Central memory CD8-positive, alpha-beta T cell (primary cell): ENCODE results near the gene BAIAP2.

Experiments used
- ATAC-seq: fragments of 150-1000 bp; cut with Tn5 transposase; replicated peaks from 2 replicates; pipeline ENCODE4 v1.10.0; 2022; ENCODE audit warnings: mild to moderate bottlenecking, moderate FRiP score, moderate number of reproducible peaks; ENCODE audit not compliant: poor library complexity, severe bottlenecking; ENCODE audit errors: extremely low read depth
- DNase-seq, 2 donors: peaks; one replicate each; pipeline ENCODE4 v3.0.0; 2021; ENCODE audit warnings: low spot score in 2 of 2
- H3K27ac Mint-ChIP-seq: one replicate; pipeline ENCODE4 v1.8.0; 2022; ENCODE audit warnings: low read depth, mild to moderate bottlenecking, moderate library complexity, mixed read lengths
- H3K27me3 Mint-ChIP-seq: one replicate; pipeline ENCODE4 v1.8.0; 2022; ENCODE audit warnings: mixed read lengths
- H3K36me3 Mint-ChIP-seq: one replicate; pipeline ENCODE4 v1.8.0; 2022; ENCODE audit warnings: mild to moderate bottlenecking, moderate library complexity, mixed read lengths; ENCODE audit not compliant: insufficient read depth
- H3K4me1 Mint-ChIP-seq: one replicate; pipeline ENCODE4 v1.8.0; 2022; ENCODE audit warnings: mixed read lengths
- H3K4me3 Mint-ChIP-seq: one replicate; pipeline ENCODE4 v1.8.0; 2022; ENCODE audit warnings: mild to moderate bottlenecking, moderate library complexity, mixed read lengths
- H3K9me3 Mint-ChIP-seq: one replicate; pipeline ENCODE4 v1.8.0; 2022; ENCODE audit warnings: mixed read lengths

BAIAP2 gene

GRCh38 chr17:81135505-81136278 lies 100.7 kb downstream of the BAIAP2 start:
- no peaks in the 10 kb centered on the region for H3K9me3 Mint-ChIP-seq

GRCh38 chr17:81136366-81136765 lies 101.4 kb downstream of the BAIAP2 start:
- no peak for ATAC-seq
- H3K4me3 Mint-ChIP-seq: no peak overlapping the region
- no peaks in the 10 kb centered on the region for H3K4me1 Mint-ChIP-seq
- no peak overlapping the region for H3K27ac Mint-ChIP-seq
- H3K36me3 Mint-ChIP-seq: peaks cover 2% of the 10 kb centered on the region
- no peaks in the 10 kb centered on the region for H3K9me3 Mint-ChIP-seq
- no peak for DNase-seq
- peaks cover under 1% of the 10 kb centered on the region for H3K27me3 Mint-ChIP-seq

More at GRCh38 chr17:81135505-81136278, 100.7 kb downstream of the BAIAP2 start:
- no peaks in the 10 kb centered on the region for H3K27me3 Mint-ChIP-seq
- H3K4me3 Mint-ChIP-seq: no peak overlapping the region
- peaks cover 2% of the 10 kb centered on the region for H3K36me3 Mint-ChIP-seq
- ATAC-seq: no peak
- DNase-seq: no peak
- no peak overlapping the region for H3K27ac Mint-ChIP-seq
- H3K4me1 Mint-ChIP-seq: no peaks in the 10 kb centered on the region

GRCh38 chr17:81137248-81137647 lies 102.3 kb downstream of the BAIAP2 start:
- H3K4me1 Mint-ChIP-seq: no peaks in the 10 kb centered on the region
- no peak for ATAC-seq
- no peaks in the 10 kb centered on the region for H3K9me3 Mint-ChIP-seq
- H3K27ac Mint-ChIP-seq: no peak overlapping the region
- DNase-seq: no peak
- H3K4me3 Mint-ChIP-seq: no peak overlapping the region
- peaks cover 2% of the 10 kb centered on the region for H3K36me3 Mint-ChIP-seq
- H3K27me3 Mint-ChIP-seq: peaks cover 9% of the 10 kb centered on the region

- H3K4me3 Mint-ChIP-seq: no peak overlapping the region
- DNase-seq (no peak), ATAC-seq (no peak)
- H3K36me3 Mint-ChIP-seq: peaks cover 2% of the 10 kb centered on the region
- H3K9me3 Mint-ChIP-seq: no peaks in the 10 kb centered on the region
- H3K27me3 Mint-ChIP-seq: peaks cover 15% of the 10 kb centered on the region
- no peaks in the 10 kb centered on the region for H3K4me1 Mint-ChIP-seq
- H3K27ac Mint-ChIP-seq: no peak overlapping the region
These were observed 103.1 kb downstream of the BAIAP2 start for GRCh38 chr17:81138083-81138482.

- Mint-ChIP-seq H3K9me3 (no peaks in the 10 kb centered on the region), H3K27ac (no peak overlapping the region), H3K36me3 (peaks cover 2% of the 10 kb centered on the region), H3K4me1 (no peaks in the 10 kb centered on the region), H3K4me3 (no peak overlapping the region), H3K27me3 (peaks cover 19% of the 10 kb centered on the region)
- DNase-seq (no peak), ATAC-seq (no peak)
These were observed 103.5 kb downstream of the BAIAP2 start for GRCh38 chr17:81138500-81138899.

- Mint-ChIP-seq H3K27ac (no peak overlapping the region), H3K36me3 (peaks cover 5% of the 10 kb centered on the region), H3K4me3 (no peak overlapping the region), H3K9me3 (no peaks in the 10 kb centered on the region), H3K27me3 (peaks cover 27% of the 10 kb centered on the region), H3K4me1 (no peaks in the 10 kb centered on the region)
- ATAC-seq (no peak), DNase-seq (no peak)
These were observed 104.5 kb downstream of the BAIAP2 start for GRCh38 chr17:81139428-81139827.

- DNase-seq: no peak
- H3K27ac Mint-ChIP-seq: no peak overlapping the region
- H3K27me3 Mint-ChIP-seq: peaks cover 27% of the 10 kb centered on the region
- no peaks in the 10 kb centered on the region for H3K4me1 Mint-ChIP-seq
- H3K4me3 Mint-ChIP-seq: no peak overlapping the region
- H3K36me3 Mint-ChIP-seq: peaks cover 5% of the 10 kb centered on the region
- H3K9me3 Mint-ChIP-seq: no peaks in the 10 kb centered on the region
- no peak for ATAC-seq
These were observed 105.1 kb downstream of the BAIAP2 start for GRCh38 chr17:81140018-81140417.

GRCh38 chr17:81140695-81141094 lies 105.7 kb downstream of the BAIAP2 start:
- Mint-ChIP-seq H3K9me3 (no peaks in the 10 kb centered on the region), H3K27me3 (peaks cover 27% of the 10 kb centered on the region), H3K4me3 (no peak overlapping the region), H3K36me3 (peaks cover 5% of the 10 kb centered on the region), H3K27ac (no peak overlapping the region), H3K4me1 (no peaks in the 10 kb centered on the region)
- DNase-seq (no peak), ATAC-seq (no peak)

GRCh38 chr17:81142301-81143199 lies 107.6 kb downstream of the BAIAP2 start:
- Mint-ChIP-seq H3K4me1 (no peaks in the 10 kb centered on the region), H3K4me3 (no peak overlapping the region), H3K27me3 (peaks cover 27% of the 10 kb centered on the region), H3K36me3 (peaks cover 5% of the 10 kb centered on the region), H3K27ac (no peak overlapping the region), H3K9me3 (no peaks in the 10 kb centered on the region)
- DNase-seq: peak; percentile 30 to 39
- peak; percentile 65 for ATAC-seq

GRCh38 chr17:81143200-81143527 lies 108.2 kb downstream of the BAIAP2 start:
- Mint-ChIP-seq H3K36me3 (peaks cover 5% of the 10 kb centered on the region), H3K4me1 (no peaks in the 10 kb centered on the region), H3K27ac (no peak overlapping the region), H3K4me3 (no peak overlapping the region), H3K9me3 (no peaks in the 10 kb centered on the region), H3K27me3 (peaks cover 27% of the 10 kb centered on the region)
- DNase-seq (no peak), ATAC-seq (no peak)

- Mint-ChIP-seq H3K27me3 (peaks cover 27% of the 10 kb centered on the region), H3K36me3 (peaks cover 2% of the 10 kb centered on the region), H3K9me3 (no peaks in the 10 kb centered on the region), H3K4me1 (no peaks in the 10 kb centered on the region), H3K27ac (no peak overlapping the region), H3K4me3 (no peak overlapping the region)
- ATAC-seq (no peak), DNase-seq (no peak)
These were observed 108.9 kb downstream of the BAIAP2 start for GRCh38 chr17:81143717-81144422.

GRCh38 chr17:81144423-81144781 lies 109.5 kb downstream of the BAIAP2 start:
- Mint-ChIP-seq H3K36me3 (peaks cover 2% of the 10 kb centered on the region), H3K27me3 (peaks cover 32% of the 10 kb centered on the region)

More at GRCh38 chr17:81144423-81144781, 109.5 kb downstream of the BAIAP2 start:
- DNase-seq (no peak), ATAC-seq (no peak)
- no peak overlapping the region for H3K4me3 Mint-ChIP-seq
- H3K27ac Mint-ChIP-seq: no peak overlapping the region
- H3K9me3 Mint-ChIP-seq: no peaks in the 10 kb centered on the region
- H3K4me1 Mint-ChIP-seq: no peaks in the 10 kb centered on the region
